HG03457 (cell line): ENCODE measurements around the gene DIP2B.

Source experiments
- ATAC-seq: cut with Tn5 transposase; IDR thresholded peaks from one replicate; pipeline ENCODE4 v1.9.1; 2021; ENCODE audit warnings: moderate number of reproducible peaks; ENCODE audit not compliant: unreplicated experiment

DIP2B gene

DNA sequence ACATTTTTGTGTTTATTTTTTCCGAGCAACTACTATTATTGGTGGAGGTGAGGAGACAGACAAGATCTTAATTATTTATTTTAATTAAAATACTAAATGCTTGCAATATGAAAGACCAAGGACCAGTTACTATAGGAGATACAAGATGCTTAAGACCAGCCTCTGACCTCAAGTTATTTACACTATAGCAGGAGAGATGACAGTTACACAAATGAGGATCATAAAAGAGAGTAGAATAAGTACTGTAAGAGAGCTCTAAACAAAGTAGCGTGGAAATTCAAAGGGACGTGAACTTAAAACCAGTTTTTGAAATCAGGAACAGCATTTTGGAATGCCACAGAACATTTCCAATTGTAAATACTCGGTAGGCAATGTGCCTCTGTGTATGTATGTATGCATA is 131.1 kb downstream of the DIP2B start:
- no peak for ATAC-seq

GRCh38 chr12:50636505-50636904 is 131.7 kb downstream of the DIP2B start:
- no peak for ATAC-seq

DNA sequence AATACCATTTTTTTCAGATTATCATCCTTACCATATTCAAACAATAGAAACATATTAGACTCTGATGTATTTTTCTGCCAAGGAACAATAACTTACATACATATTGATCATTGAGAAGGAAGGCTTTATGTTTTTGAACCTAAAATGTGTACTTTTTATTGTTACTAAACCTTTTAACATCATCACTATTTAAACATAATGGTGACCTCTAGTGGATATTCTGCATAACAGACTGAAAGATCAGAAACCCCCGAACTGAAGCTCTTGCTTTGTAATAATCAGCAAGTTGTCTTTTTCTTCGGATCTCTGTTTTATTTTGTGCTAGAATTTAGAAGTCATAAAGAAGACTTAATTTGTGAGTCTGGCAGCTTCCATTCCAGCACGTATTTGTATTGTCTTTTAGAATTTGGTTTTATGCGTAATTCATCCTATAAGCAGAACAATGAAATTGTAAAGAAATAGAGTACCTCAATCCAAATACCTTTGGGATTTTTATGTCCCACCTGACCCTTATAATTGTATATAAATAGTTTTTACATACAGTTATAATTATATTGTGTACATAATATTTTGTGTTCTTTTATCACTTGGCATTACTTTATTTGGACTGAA is 133.2 kb downstream of the DIP2B start:
- ATAC-seq, result no peak

- ATAC-seq, result no peak
These were observed 133.7 kb downstream of the DIP2B start for GRCh38 chr12:50638482-50638880.

- no peak for ATAC-seq
These were observed 134.9 kb downstream of the DIP2B start for GRCh38 chr12:50639721-50640120.

DNA sequence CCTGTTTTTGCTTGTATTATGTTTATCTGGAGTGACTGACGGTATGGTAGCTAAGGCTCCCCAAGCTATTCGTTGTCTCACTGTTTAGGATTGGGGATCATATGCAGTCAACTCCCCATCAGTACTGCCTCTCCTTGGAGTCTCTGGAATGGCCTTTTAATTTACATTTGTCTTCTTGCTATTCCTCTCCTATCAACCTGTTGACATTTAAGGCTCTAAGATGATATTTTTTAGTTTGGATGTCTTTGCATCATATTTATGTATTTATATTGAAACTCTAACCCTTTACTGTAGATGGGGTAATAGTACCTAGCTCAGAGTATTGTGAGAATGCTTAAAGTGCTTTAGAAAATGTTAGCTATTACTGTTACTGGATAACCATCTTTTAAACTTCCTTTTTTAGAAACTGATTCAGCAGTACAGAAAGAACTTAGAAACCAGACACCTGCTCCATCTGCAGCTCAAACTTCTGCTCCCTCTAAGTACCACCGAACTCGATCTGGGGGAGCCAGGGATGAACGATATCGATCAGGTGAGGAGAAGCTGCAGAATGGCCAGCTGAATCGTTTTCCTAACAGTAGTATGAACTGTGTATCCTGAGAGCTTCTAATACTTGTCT is 135.6 kb downstream of the DIP2B start:
- ATAC-seq, result no peak

DNA sequence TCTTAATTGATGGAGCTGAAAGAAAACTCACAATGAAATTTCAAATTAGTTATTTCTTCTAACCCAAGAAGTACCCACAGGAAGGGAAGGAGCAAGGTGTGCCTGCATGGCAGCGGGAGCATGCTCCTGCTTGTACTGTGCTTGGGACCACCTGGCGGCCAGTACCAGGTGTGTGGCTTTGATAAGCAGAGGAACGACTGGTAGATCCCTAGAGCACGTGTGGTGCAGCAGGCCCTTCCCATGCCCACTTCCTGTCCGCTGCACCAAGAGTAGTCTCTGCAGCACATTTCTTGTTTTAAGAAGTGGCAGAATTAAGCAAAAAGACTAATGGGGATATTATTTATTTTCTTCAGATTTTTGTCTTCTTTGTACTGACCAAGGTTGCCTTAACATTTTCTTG is 136.8 kb downstream of the DIP2B start:
- no peak for ATAC-seq

DNA sequence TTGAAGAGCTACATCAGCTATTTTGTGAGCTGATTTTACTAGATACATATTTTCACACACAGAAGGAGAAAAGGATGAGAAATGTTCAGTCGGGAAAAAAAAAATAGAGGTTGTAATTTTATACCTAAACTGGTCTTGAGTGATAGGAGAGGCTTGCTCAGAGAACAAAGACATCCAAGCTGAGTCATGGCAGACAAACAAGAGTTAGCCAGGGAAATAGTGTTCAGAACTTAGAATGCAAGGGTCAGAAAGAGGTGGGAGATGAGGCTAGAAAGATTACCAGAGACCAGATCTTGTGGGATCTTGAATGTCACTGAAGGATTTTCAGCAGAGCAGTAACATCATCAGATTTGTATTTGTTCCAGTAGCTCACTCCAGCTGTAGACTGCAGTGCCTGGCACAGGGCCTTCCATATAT is 137.3 kb downstream of the DIP2B start:
- ATAC-seq, result no peak

GRCh38 chr12:50642761-50643160 is 138.0 kb downstream of the DIP2B start:
- no peak for ATAC-seq

GRCh38 chr12:50647031-50647430 is 142.2 kb downstream of the DIP2B start:
- ATAC-seq, result no peak

DNA sequence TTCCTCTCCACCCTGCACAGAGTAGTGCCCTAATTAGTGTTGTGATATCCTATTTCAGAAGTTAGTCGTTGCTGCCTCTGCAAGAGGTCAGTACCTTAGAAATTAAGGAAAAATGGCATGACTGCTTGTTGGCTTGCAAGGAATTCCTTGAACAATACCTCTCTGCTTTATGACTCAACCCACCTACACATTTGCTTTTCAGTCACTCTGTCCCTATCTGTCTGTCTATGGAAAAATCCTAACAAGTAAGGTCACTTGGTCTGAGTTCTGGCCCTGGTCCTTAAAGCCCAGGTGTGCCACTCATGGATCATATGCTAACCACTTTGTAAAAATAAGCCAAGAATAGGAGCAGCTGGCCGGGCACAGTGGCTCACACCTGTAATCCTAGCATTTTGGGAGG is 142.7 kb downstream of the DIP2B start:
- ATAC-seq, result no peak

- no peak for ATAC-seq
These were observed 145.5 kb downstream of the DIP2B start for GRCh38 chr12:50650285-50650684.

GRCh38 chr12:50655374-50655921 is 150.7 kb downstream of the DIP2B start:
- ATAC-seq, result no peak

DNA sequence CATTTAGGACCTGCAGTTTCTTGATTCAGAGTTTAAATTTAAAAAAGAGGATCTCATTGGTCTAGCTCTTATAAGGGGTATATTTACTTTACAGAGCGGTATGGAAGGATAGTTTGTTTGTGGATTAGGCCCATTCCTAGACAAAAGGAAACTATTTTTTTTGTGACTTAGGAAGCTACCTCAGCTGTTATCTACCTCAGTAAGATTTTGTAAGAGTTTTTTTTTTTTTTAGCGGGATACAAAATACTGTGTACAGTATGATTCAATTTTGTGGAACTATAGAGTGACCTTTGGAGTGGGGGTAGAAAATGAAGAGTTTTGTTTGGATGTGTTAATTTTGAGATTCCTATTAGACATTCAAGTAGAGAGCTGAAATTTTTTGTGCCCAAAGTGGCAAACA is 154.5 kb downstream of the DIP2B start:
- ATAC-seq, result no peak

DNA sequence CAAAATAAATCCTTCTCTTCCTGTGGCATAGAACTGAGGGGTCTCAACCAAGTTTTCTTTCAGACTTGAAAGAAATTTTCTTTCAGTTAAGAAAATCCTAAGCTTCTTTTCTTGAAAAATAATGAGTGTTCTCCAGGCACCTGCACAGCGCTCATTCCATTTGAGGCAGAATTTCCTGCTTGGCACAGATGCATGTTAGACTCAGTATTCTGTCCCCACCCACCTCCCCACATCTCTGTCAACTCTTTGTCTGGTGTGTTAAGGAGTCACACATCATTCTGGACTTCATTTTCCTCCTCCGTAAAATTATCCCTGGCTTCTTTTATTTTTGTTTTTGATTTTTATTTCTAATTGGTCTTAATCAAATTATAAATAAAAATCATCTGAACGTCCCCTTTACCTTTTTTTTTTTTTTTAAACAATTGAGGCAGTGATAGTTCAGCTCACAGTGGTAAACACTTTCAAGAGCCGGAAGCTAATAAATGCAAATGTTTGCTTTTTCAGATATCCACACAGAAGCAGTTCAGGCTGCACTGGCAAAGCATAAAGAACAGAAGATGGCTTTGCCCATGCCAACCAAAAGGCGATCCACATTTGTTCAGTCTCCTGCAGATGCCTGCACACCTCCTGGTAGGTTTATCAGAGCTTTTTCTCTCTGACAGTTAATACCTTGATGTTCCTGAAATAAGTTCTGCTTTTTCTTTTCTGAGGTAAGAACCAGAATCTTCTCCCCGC is 155.1 kb downstream of the DIP2B start:
- ATAC-seq, result no peak

DNA sequence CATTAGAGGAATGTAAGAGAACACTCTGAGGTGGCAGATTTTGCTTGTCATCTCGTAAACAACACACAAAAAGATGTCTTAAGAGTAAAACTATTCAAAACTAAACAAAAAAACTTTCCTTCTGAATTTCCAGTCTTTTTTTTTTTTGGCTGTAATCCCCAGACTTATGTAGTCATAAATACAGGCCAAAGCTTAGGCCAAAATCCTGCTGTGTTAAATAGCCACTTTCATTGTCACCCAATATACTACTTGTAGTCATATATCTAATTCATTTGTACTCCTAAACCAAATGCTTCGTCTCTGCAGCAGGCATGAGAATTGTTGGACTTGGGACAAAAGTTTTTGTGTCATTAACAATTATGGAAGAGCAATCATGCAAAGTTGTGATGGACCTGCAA is 155.6 kb downstream of the DIP2B start:
- ATAC-seq, result no peak

DNA sequence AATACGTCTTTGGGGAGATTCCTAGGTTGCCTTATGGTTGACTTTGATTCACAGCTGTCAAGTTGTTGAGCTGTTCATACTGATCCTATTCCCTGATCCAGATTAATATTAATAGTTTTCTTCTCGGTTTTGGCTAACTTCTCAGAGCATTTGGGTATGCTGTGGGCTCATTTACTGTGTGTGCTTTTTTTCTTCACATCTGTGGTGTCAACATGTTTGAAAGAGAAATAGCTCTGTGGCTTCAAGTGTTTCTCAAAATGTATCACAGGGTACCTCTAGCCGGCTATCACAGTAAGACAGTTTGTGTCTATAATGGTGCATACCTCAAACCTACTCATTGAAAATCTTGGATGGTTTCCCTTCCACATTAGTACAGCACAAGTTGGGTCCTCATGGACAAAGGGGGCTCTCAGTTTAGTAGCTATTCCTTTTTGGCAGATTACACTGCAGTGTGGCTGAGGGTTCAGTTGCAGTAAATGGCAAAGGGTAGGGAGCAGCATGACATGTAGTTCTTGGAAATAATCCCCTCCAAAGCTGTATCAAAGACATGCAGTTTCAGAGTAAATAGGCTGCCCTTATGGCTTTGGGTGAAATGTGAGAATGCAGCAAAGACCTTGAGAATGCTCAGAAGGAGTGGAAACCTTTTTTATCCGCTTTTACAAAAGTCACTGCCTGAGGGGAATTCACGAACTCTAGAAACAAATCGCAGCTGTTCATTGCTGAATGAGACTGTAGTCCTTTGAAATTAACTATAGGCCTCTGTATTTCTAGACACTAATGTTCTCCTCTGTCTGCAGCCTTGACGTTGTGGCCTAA is 156.7 kb downstream of the DIP2B start:
- ATAC-seq, result no peak

DNA sequence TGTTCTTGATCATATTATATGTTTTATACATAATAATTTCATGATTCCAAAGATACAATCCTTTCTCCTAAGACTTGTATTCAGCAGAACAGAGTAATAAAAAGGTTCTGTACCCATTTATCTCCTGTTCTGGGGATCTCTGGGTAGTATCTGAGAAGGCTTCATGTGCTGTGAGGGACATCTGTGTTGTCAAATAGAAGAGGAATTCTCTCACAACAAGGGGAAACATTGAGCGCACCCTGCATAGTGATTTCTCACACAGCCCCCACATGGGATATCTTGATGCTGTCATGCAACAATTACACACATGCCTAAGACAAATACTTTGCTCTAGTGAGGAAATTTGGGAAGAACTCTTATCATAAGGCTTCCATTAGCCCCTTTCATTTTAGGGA is 157.3 kb downstream of the DIP2B start:
- no peak for ATAC-seq

GRCh38 chr12:50665170-50665569 is 160.4 kb downstream of the DIP2B start:
- ATAC-seq, result no peak

DNA sequence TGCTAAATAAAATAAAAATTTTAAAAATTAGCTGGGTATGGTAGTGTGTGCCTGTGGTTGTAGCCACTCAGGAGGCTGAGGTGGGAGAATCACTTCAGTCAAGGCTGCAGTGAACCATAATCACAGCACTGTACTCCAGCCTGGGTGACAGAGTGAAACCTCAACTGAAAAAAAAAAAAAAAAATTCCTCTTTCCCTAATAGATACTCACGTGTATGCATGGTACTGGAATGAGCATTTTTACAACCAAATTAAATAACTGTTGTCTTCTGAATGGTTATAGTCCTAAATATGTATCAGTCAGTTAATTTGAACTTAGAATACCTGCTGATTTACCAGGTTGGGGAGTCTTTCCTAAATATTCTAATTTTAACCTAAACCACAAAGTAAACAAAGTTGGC is 160.8 kb downstream of the DIP2B start:
- ATAC-seq, result no peak

DNA sequence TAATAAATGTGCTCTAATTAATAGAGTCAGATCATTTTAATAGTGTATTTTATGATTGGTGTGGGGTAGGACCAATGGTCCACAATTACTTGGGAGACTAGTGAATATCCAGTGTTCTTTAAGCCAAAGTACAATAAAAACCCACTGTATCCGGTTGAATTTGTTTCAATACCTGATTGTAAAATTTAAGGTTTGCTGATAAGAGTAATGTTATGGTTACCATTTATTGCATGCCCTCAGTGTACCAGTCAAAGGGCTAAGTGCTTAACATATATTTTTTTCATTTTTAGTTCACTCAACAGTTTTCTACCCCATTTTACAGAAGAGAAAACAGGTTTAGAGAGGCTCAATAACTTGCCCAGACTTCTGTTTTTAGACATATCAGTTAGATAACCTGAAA is 161.2 kb downstream of the DIP2B start:
- no peak for ATAC-seq
